Esophagus muscularis mucosa (tissue), 3 donors: Measurements from ENCODE around the gene TCEANC2.

ENCODE experiments used
- CTCF ChIP-seq, 3 experiments: fragments of 200-600 bp in 2 of 3; fragments of 450-650 bp in 1 of 3; sonication (generic) in 2 of 3; IDR thresholded peaks; one replicate each; pipeline ENCODE4 v1.5.1; 2017 to 2019; ENCODE audit warnings: antibody characterized with exemption in 3 of 3, mild to moderate bottlenecking in 2 of 3, moderate library complexity in 1 of 3
- POLR2A ChIP-seq: fragments of 450-650 bp; IDR thresholded peaks from one replicate; pipeline ENCODE4 v1.6.1; 2017; ENCODE audit warnings: antibody characterized with exemption, moderate library complexity, mild to moderate bottlenecking, low read depth

GRCh38 chr1:54027848-54028247, 25.6 kb upstream of the TCEANC2 start:
- TF ChIP-seq CTCF (IDR thresholded peaks at IDR 0.05) (no peak), POLR2A (no peak)
